ENCODE results near the gene SLC6A2. TPM values are rescaled to one million over a fixed set of nuclear protein-coding genes. Genes with fewer than 3 reads are reported as not detected.

Gene SLC6A2
- total RNA-seq, 2 donors from 2014 or later: not detected

GRCh38 chr16:55632259-55632658, 23.5 kb upstream of the SLC6A2 start:
- TF ChIP-seq CTCF (IDR thresholded peaks at IDR 0.05): no peak
- no peaks in the 10 kb centered on the region for H3K9me3 ChIP-seq
- H3K4me3 ChIP-seq: no peak overlapping the region
- H3K27ac ChIP-seq: no peak overlapping the region
- no peaks in the 10 kb centered on the region for H3K27me3 ChIP-seq
- H3K36me3 ChIP-seq: no peaks in the 10 kb centered on the region
- no peak for DNase-seq (ENCODE audit: low spot score)
- H3K4me1 ChIP-seq: no peaks in the 10 kb centered on the region

- Histone ChIP-seq H3K4me1 (no peaks in the 10 kb centered on the region), H3K27me3 (no peaks in the 10 kb centered on the region), H3K9me3 (no peaks in the 10 kb centered on the region), H3K27ac (no peak overlapping the region), H3K36me3 (no peaks in the 10 kb centered on the region), H3K4me3 (no peak overlapping the region)
- TF ChIP-seq CTCF (IDR thresholded peaks at IDR 0.05): no peak
- DNase-seq (ENCODE audit: low spot score): no peak
These were observed 21.6 kb upstream of the SLC6A2 start for GRCh38 chr16:55634193-55634592.

GRCh38 chr16:55638256-55638655, 17.5 kb upstream of the SLC6A2 start:
- Histone ChIP-seq H3K36me3 (no peaks in the 10 kb centered on the region), H3K4me3 (no peak overlapping the region), H3K27ac (no peak overlapping the region), H3K4me1 (no peaks in the 10 kb centered on the region), H3K27me3 (no peaks in the 10 kb centered on the region), H3K9me3 (no peaks in the 10 kb centered on the region)
- DNase-seq (ENCODE audit: low spot score): no peak
- TF ChIP-seq CTCF (IDR thresholded peaks at IDR 0.05): no peak

- TF ChIP-seq CTCF (IDR thresholded peaks at IDR 0.05): no peak
- no peak overlapping the region for H3K4me3 ChIP-seq
- no peaks in the 10 kb centered on the region for H3K9me3 ChIP-seq
- no peak overlapping the region for H3K27ac ChIP-seq
- no peaks in the 10 kb centered on the region for H3K27me3 ChIP-seq
- H3K4me1 ChIP-seq: no peaks in the 10 kb centered on the region
- DNase-seq (ENCODE audit: low spot score): no peak
- no peaks in the 10 kb centered on the region for H3K36me3 ChIP-seq
These were observed 15.0 kb upstream of the SLC6A2 start for GRCh38 chr16:55640701-55641327.

- Histone ChIP-seq H3K4me1 (no peaks in the 10 kb centered on the region), H3K36me3 (no peaks in the 10 kb centered on the region), H3K27me3 (no peaks in the 10 kb centered on the region), H3K4me3 (no peak overlapping the region), H3K27ac (no peak overlapping the region), H3K9me3 (no peaks in the 10 kb centered on the region)
- no peak for DNase-seq (ENCODE audit: low spot score)
- TF ChIP-seq CTCF (IDR thresholded peaks at IDR 0.05): no peak
These were observed 14.2 kb upstream of the SLC6A2 start for GRCh38 chr16:55641430-55642056.

GRCh38 chr16:55642611-55643010, 13.2 kb upstream of the SLC6A2 start:
- H3K9me3 ChIP-seq: no peaks in the 10 kb centered on the region
- no peaks in the 10 kb centered on the region for H3K27me3 ChIP-seq
- no peaks in the 10 kb centered on the region for H3K4me1 ChIP-seq

More at GRCh38 chr16:55642611-55643010, 13.2 kb upstream of the SLC6A2 start:
- no peak for TF ChIP-seq CTCF (IDR thresholded peaks at IDR 0.05)
- H3K36me3 ChIP-seq: no peaks in the 10 kb centered on the region
- H3K27ac ChIP-seq: no peak overlapping the region
- DNase-seq (ENCODE audit: low spot score): no peak
- H3K4me3 ChIP-seq: no peak overlapping the region

Measured in right atrium auricular region (tissue), 2 donors.